Peyer's patch (tissue), 4 donors: Measurements from ENCODE around the gene RBL2. TPM values are rescaled to one million over a fixed set of nuclear protein-coding genes. Genes with fewer than 3 reads are reported as not detected.

Experiments
- DNase-seq, 3 donors: peaks; one replicate each; pipeline ENCODE4 v3.0.0-alpha.2; 2017 to 2019
- H3K27ac ChIP-seq, 4 donors: fragments of 200-600 bp; sonication (generic); one replicate each; pipeline ENCODE4 v1.5.1; 2016 to 2019
- H3K27me3 ChIP-seq, 2 donors: fragments of 200-600 bp; sonication (generic); one replicate each; pipeline ENCODE4 v1.5.1; 2019
- H3K36me3 ChIP-seq, 3 donors: fragments of 200-600 bp; sonication (generic); one replicate each; pipeline ENCODE4 v1.5.1; 2016 to 2019
- H3K4me1 ChIP-seq, 4 donors: fragments of 200-600 bp; sonication (generic); one replicate each; pipeline ENCODE4 v1.5.1; 2016 to 2019
- H3K4me3 ChIP-seq, 4 donors: fragments of 200-600 bp; sonication (generic); 1 replicate in 3 of 4; 2 replicates in 1 of 4; pipeline ENCODE4 v1.5.1; 2016 to 2019; ENCODE audit warnings: mild to moderate bottlenecking in 1 of 4
- H3K9me3 ChIP-seq, 4 donors: fragments of 200-600 bp; sonication (generic); one replicate each; pipeline ENCODE4 v1.5.1; 2016 to 2019; ENCODE audit warnings: mild to moderate bottlenecking in 1 of 4
- POLR2A ChIP-seq, 2 donors: fragments of 450-650 bp; IDR thresholded peaks; one replicate each; pipeline ENCODE4 v1.5.1; 2017; ENCODE audit warnings: antibody characterized with exemption in 2 of 2, mild to moderate bottlenecking in 2 of 2, moderate library complexity in 2 of 2
- total RNA-seq, 4 donors: library from RNA; depleted of rRNA; stranded (reverse); fragments of >200 nt; gene quantifications; one replicate each; pipeline ENCODE4 v1.1.0, GENCODE V29; 2016
- TF ChIP-seq, protein P1 (sequence below), 6 experiments: fragments of 450-650 bp in 4 of 6; fragments of 200-600 bp in 2 of 6; sonication (generic) in 1 of 6; IDR thresholded peaks; one replicate each; pipeline ENCODE4 v1.5.1; 2017 to 2019; ENCODE audit warnings: antibody characterized with exemption in 6 of 6, mild to moderate bottlenecking in 3 of 6, moderate library complexity in 1 of 6

The RBL2 gene
- total RNA-seq, 4 donors from 2014 or later: 64.1 to 106 (median 88.4) TPM

DNA sequence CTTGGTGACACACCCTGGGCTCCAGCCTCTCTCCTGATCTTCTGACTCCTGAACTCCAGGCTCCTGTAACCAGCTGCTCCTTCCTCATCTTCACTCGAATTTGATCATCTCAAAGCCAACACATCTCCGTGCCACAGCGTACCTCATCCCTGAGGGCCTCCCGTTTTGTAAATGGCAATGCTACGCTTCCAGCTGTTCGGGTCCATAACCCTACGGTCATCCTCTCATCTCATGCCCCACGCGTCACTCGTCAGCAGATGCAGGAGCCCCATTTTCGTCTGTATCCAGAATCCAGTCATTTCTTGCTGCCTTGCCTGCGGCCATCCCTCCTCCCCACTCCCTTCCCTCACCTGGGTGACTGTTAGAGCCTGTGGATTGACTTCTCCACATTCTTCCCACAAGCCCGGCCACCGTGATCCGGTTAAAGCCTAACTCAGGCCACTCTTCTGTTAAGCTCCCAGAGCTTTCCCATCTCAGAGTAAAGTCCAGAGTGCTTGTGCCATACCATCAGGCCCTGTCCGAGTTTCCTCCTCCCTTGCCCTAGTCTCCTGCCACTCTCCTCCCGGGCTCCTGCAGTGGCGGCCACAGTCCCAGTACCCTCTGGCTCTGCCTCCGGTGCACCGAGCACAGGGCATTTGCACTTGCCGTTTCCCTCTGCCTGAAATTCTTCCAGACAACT is 89.0 kb downstream of the RBL2 start:
- Histone ChIP-seq H3K27me3 (no peaks in the 10 kb centered on the region), H3K27ac (no peak overlapping the region), H3K9me3 (no peaks in the 10 kb centered on the region), H3K36me3 (no peaks in the 10 kb centered on the region), H3K4me1 (peaks cover 0 to 8% (median under 1%) of the 10 kb centered on the region in 4 donors), H3K4me3 (no peak overlapping the region)
- DNase-seq: no peak
- TF ChIP-seq POLR2A (IDR thresholded peaks at IDR 0.05): no peak
- TF ChIP-seq, protein P1, sequence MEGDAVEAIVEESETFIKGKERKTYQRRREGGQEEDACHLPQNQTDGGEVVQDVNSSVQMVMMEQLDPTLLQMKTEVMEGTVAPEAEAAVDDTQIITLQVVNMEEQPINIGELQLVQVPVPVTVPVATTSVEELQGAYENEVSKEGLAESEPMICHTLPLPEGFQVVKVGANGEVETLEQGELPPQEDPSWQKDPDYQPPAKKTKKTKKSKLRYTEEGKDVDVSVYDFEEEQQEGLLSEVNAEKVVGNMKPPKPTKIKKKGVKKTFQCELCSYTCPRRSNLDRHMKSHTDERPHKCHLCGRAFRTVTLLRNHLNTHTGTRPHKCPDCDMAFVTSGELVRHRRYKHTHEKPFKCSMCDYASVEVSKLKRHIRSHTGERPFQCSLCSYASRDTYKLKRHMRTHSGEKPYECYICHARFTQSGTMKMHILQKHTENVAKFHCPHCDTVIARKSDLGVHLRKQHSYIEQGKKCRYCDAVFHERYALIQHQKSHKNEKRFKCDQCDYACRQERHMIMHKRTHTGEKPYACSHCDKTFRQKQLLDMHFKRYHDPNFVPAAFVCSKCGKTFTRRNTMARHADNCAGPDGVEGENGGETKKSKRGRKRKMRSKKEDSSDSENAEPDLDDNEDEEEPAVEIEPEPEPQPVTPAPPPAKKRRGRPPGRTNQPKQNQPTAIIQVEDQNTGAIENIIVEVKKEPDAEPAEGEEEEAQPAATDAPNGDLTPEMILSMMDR (IDR thresholded peaks at IDR 0.05): no peak

DNA sequence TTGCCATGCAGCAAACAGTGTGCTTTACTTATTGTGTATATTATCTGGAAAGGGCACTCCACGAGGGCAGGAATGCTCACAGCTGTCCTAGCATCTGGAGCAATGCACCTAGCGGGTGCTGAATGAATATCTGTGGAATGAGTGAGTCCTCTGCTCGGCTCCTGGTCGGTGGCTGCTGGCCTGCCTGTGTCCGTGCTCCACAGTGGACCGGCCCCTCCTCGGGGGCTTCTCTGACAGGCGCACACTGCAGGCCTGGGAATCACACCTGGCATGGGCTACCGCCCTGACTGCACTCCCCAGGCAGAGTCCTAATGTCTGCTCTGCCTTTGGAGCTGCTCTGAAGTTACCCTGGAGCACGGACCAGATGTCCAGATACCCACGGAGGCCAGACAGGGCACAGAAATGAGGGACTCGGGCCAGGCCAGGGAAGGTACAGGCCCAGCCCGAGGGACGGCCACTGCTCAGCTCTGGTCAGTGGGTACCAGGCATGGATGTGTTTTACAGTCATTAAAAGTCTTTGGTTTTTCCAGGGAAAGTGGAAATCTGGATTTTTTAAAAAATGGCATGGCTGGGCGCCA is 89.8 kb downstream of the RBL2 start:
- H3K27ac ChIP-seq: no peak overlapping the region
- no peaks in the 10 kb centered on the region for H3K9me3 ChIP-seq
- no peak overlapping the region for H3K4me3 ChIP-seq
- no peaks in the 10 kb centered on the region for H3K36me3 ChIP-seq
- no peak for TF ChIP-seq POLR2A (IDR thresholded peaks at IDR 0.05)
- TF ChIP-seq, protein P1 (IDR thresholded peaks at IDR 0.05): no peak
- peaks cover 0 to 7% (median 0%) of the 10 kb centered on the region in 4 donors for H3K4me1 ChIP-seq
- no peaks in the 10 kb centered on the region for H3K27me3 ChIP-seq
- DNase-seq: no peak

DNA sequence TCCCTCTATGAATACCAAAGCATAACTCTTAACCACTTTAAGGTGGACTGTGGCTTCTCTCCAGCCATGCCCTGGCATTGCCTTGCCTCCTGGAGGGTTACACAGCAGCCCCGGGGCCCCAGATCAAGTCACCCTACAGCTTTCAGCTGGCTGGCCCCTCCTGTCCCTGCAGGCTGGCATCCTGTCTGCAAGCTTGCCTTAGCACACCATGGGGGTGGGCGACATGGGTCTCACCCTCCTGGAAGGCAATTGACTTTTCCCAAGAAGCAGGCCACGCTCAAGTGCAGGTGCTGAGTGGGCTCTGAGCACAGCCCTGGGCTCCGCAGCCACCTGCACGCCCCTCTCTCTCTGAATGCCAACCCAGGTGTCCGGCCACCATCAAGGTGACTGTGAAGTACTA is 94.5 kb downstream of the RBL2 start:
- H3K27me3 ChIP-seq: no peaks in the 10 kb centered on the region
- no peak for TF ChIP-seq POLR2A (IDR thresholded peaks at IDR 0.05)
- TF ChIP-seq, protein P1 (IDR thresholded peaks at IDR 0.05): no peak
- H3K4me3 ChIP-seq: no peak overlapping the region
- no peaks in the 10 kb centered on the region for H3K4me1 ChIP-seq
- H3K27ac ChIP-seq: no peak overlapping the region
- no peaks in the 10 kb centered on the region for H3K36me3 ChIP-seq
- DNase-seq: no peak
- H3K9me3 ChIP-seq: no peaks in the 10 kb centered on the region

DNA sequence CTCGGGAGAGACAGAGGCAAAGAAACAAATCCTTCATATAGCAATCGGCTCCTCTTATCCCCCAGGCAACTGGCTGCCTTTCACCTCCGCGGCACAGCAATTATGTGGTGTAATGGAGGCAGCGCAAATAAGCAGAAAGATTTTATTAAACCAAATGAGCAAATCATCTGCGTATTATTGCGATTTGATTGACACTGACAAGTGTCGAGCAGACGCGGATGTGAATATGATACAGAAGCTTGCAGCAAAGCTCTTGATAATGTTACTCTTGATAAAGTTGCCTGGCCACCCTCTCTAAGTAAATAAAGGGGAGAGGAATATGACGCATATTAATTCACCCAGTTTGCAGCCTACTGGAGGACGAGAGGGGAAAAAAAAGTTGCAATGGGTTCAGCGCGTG is 95.2 kb downstream of the RBL2 start:
- no peaks in the 10 kb centered on the region for H3K4me1 ChIP-seq
- H3K27ac ChIP-seq: no peak overlapping the region
- no peaks in the 10 kb centered on the region for H3K36me3 ChIP-seq
- H3K27me3 ChIP-seq: no peaks in the 10 kb centered on the region
- no peak overlapping the region for H3K4me3 ChIP-seq
- H3K9me3 ChIP-seq: no peaks in the 10 kb centered on the region
- TF ChIP-seq, protein P1 (IDR thresholded peaks at IDR 0.05): no peak
- no peak for TF ChIP-seq POLR2A (IDR thresholded peaks at IDR 0.05)
- no peak for DNase-seq

DNA sequence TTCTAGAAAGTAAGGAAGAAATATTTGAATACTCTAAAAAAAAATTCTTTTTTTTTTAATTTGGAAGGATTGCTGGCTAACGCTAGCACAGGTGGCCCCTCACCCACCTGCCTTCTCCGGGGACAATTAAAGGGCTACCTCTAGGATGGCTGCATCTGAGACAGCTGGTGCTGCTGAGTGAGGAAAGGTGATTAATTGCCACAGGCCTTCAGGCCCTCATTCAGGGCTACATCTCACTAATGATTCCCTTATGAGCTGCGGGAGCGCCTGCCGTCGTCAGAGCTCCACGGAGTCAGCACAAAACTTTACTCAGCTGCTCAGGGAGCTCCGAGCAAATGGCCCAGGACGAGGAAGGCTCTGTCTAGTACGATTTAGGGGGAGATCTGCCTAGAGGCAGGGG is 95.8 kb downstream of the RBL2 start:
- Histone ChIP-seq H3K36me3 (no peaks in the 10 kb centered on the region), H3K9me3 (no peaks in the 10 kb centered on the region), H3K4me3 (no peak overlapping the region), H3K4me1 (no peaks in the 10 kb centered on the region), H3K27me3 (no peaks in the 10 kb centered on the region), H3K27ac (no peak overlapping the region)
- no peak for TF ChIP-seq POLR2A (IDR thresholded peaks at IDR 0.05)
- TF ChIP-seq, protein P1 (IDR thresholded peaks at IDR 0.05): no peak
- DNase-seq: no peak
